HS-27A (cell line): Measurements from ENCODE around the gene SSH3.

Source experiments
- DNase-seq: peaks from one replicate; pipeline ENCODE4 v3.0.0-alpha.2; 2012; ENCODE audit warnings: low read depth, missing footprints

Gene SSH3

GRCh38 chr11:67349036-67349435 lies 45.7 kb downstream of the SSH3 start:
- DNase-seq, result no peak

- no peak for DNase-seq
Measured at GRCh38 chr11:67349457-67349856, 46.1 kb downstream of the SSH3 start.

GRCh38 chr11:67349928-67350465 lies 46.7 kb downstream of the SSH3 start:
- DNase-seq, result no peak

- DNase-seq, result no peak
Measured at GRCh38 chr11:67351275-67352005, 48.1 kb downstream of the SSH3 start.

DNA sequence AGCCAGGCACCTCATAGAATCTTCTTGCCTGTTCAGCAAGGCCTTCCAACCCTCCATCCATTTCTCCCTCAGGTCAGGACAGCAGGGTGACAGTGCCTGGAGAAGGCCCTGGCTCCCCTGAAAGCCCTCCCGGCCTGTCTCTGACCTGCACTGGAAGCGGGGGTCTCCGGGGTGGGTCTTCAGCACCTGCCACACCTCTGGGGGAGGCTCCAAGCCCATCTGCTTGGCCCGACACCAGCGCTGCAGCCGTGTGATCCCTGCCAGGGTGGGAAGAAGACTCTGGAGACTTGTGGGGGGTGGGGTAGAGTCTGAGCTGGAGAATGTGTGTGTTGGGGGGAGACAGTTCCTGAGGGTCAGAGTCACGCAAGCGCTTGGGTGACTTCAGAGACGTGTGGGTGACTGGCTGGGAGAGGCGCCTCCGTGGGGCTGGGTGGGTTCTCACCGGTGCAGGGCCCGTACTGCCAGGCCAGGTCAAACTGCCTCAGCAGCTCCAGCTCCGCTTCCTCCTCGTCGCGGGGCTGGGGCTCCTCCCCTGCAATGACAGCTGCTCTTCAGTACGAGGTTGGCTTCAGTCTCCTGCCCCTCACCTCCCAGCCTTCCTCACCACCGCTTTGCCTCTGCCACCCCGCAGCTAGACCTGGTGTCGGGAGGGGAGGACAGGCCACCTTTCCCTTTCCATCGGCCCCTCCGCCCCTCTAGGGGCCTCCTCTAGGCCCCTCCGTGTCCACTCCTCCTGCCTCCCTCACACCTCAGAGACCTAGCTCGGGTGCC lies 49.4 kb downstream of the SSH3 start:
- no peak for DNase-seq

DNA sequence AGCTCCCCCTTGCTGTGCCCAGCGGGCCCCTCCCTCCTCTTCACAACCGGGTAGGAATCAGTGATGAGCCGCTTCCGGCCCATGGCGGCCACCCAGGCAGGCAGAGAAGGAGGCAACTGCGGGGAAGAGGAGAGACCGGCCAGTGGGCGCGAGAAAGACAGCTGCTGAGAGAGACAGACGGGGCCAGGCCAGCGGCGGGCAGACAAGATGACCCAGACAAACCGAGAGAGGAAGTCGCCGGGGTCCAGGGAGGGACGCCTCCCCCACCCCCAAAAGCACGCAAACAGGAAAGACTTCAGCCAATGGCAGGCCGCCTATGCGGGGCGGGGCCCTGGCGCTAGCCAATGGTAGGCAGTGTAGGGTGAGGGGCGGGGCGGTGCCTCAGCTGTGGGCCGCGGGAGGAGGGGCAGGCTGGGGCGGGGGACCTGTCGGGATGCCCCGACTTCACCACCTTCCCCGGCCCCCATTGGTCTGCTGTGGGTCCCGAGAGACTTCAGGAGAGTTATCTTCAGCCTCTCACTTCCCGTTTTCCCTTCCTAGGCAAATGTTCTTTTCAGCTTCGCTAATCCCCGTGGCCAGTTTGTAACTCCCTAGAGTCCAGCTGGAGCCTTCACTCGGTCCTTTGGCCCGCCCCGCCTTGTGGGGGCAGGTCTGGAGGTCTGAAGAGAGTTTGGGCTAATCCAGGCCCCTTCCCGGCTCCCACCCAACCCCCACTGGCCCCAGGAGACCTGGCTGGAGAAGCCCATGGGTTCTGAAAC lies 50.2 kb downstream of the SSH3 start, which contains the start of gene POLD4:
Gene POLD4, minus strand, starts transcription at position 230 of the 758 bp plus-strand sequence. Its CDS starts 147 bp downstream, at position 83.
- DNase-seq, result peak; percentile 94

- peak; percentile 88 for DNase-seq
Measured at GRCh38 chr11:67354075-67355022, 51.0 kb downstream of the SSH3 start.

GRCh38 chr11:67355023-67355793 lies 51.9 kb downstream of the SSH3 start:
- no peak for DNase-seq

DNA sequence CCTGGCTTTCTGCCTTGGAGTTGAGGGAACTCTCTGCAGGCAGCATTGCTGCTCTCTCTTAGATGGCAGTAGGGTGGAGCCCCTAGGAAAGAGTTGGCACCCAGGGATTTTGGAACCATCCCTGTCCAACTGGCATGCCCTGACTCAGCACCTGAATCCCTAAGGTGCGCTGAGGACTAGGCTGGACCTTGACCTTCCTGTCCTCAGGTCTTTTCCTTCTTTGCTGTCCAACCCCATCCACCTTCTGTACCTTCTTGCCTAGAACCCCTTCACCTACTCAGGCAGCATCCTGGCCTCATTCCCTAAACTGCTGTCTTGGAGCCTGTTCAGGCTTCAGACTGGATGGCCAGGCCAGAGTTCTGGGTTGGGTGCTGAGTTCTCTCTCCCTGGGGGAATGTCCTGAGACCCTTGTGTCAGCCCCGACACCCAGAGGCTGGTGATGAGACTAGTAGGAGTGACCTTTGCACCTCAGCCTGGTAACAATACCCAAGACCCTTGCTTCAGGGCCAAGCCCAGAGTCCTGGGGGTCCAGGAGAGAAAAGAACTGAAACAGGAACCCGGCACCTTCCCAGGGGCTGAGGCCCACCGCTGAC lies 52.6 kb downstream of the SSH3 start:
- no peak for DNase-seq

DNA sequence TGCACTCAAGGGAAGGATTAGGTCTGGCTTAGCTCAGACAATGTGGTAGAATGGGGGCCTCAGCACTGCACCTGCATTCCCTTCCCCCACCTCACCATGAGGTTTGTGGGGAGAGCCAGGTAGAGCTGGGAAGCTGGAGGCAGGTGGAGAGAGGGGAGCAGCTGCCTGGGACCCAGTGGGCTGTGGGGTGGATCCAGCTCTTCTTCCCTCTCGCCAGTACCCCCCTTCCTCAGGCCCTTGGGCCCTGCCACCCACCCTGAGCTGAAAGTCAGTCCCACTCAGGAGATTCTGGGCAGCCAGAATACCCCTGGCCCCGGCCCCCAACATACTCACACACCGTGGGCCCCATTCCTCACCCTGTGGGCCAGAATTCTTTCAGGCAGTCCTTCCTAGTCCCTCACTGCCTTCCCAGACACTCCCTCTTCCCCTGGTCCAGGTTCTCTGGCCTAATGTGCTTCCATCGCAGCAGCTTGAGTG lies 53.1 kb downstream of the SSH3 start:
- no peak for DNase-seq

GRCh38 chr11:67356864-67357561 lies 53.7 kb downstream of the SSH3 start:
- DNase-seq, result no peak

DNA sequence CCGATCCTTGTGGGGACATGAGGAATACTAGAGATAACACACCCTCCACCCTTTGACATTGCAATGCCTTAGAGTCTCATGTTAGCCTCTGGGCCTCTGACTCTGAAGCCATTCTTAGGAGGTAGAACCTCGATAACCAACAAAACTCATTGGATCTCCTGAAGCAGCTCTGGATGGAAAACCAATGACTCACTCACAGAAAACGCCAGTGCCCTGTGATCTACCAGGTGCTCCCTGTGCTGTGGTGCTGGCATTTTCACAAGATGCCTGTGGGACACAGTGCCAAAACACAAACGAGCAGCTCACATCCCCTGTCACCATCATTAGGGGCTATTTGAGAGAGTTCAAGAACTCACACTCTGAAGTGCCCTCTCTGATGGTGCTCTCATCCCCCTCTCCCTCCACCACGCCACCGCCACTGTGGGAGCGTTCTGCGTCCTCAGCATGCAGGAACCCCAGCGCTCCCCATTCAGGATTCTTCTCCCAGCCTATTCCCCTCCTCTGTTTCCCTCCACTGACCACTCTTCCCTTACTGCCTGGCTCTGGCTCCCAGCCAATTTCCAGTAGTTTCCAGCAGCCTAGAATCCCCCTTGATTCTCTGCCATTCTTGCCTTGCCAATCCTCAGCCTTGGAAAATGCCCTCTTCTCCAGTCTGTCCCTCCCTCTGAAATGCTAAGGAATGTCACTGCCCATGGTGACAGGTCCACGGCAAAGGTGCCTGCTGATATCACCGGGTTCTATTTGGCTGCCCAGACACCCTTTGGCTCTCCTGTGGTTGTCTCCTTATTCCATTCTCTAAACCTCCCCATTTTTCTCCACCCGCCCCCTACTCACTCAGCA lies 54.7 kb downstream of the SSH3 start:
- DNase-seq, result no peak
